NCI-H2196 treated with DMSO at 0.1 percent for 48 hours (cell line): ENCODE measurements around the gene CD300E.
"Not testable (repeated sequence)": the region's sequence is repeated elsewhere in the genome, so short reads cannot be mapped to it uniquely, and the experiment has no call there.

Experiments
- DNase-seq: peaks from one replicate; lab custom pipeline; 2025; ENCODE audit not compliant: unreplicated experiment; lab: John Stamatoyannopoulos, UW

Gene CD300E

GRCh38 chr17:74636541-74637085 is 13.1 kb upstream of the CD300E start:
- DNase-seq, result not testable (repeated sequence)

GRCh38 chr17:74635418-74635817 is 11.9 kb upstream of the CD300E start:
- no peak for DNase-seq

GRCh38 chr17:74633326-74633725 is 9.8 kb upstream of the CD300E start:
- DNase-seq, result no peak

GRCh38 chr17:74632617-74633016 is 9.1 kb upstream of the CD300E start:
- no peak for DNase-seq

DNA sequence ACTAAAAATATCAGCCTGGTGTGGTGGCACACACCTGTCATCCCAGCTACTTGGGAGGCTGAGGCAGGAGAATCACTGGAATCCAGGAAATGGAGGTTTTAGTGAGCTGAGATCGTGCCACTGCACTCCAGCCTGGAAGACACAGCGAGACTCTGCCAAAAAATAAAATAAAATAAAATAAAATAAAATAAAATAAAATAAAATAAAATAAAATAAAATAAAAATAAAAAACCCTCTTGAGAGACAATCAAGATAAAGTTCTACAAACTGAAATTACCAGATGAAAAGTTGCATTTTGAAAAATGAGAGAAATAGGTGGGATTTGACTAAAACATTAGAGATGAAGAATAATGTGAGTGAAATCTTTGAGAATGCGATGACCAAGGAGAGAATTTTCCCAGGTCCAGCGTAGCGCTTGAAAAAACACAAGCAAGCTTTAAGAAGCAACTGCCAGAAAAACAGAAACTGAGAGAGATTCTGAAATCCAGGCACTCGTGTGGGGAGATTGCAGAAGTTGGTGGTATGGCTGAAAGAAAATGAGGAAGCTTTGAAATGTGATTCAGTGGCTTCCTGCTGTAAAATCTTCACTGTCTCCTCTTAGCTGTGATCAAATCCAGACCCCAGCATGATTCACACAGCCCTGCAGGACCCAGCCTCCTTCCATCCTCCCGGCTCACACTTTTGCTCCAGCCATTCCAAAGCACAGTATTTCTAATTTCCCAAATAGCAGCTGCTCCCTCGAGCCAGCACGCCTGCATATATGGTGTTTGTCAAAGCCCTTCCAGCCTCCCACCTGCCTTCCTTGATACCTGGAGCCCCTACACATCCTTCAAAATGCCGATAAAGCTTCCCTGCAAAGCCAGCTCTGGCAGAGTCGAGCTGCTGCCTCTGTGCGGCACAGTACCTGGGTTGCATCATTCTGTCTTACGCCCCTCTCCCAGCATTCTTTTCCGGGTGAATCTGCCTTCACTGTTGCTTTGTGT is 8.2 kb upstream of the CD300E start:
- DNase-seq, result no peak

GRCh38 chr17:74630251-74630650 is 6.7 kb upstream of the CD300E start:
- not testable (repeated sequence) for DNase-seq

- no peak for DNase-seq
Observed at GRCh38 chr17:74625661-74626060, 2.1 kb upstream of the CD300E start.

- no peak for DNase-seq
Observed at GRCh38 chr17:74624131-74624530, 593 bp upstream of the CD300E start.

DNA sequence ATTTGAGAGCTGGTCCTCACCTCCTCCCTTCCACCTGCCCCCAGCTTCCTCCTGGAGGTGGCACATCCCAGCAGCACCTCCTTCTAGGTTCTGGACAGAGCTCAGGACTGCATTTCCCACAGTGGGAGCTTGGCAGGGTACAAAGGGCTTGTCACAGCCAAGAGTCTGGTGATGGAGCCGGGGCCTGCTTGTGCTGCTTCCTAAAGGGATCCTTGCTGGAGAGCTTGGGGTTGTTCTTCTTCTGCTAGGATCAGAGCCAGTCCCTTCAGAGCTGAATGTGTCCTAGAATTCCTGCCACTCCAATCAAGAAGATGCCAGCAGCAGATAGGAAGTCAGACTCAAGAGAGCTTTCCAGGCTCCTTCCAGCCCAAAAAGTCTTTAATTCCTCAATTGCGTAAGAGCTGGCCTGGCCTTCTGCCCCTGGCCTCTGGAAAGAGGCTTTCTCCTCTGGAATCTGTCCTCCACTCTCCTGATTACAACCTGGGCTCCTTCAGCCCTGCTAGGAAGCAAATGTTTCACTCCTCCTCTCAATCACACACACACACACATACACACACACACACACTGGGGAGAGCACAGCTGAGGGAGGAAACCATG is 4.4 kb downstream of the CD300E start:
- DNase-seq, result no peak

GRCh38 chr17:74618451-74618850 is 5.1 kb downstream of the CD300E start:
- DNase-seq, result no peak

DNA sequence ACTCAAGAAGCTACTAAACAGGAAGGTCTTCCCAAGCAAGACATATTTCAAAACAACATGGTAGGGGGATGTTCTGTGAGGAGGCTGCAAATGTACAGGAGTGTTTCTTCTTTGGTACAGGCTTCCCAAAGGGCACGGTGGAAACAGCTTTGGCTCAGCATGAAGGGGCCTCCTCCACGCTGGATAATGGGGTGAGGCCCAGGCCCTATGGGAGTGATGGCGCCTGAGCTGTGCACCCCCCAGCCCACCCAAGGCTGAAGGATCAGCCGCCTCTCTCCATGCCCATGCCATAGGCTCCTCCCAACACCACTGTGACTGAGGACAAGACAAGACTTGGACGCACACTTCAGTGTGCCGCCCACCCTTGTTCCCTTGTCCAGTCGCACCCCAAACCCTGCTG is 6.8 kb downstream of the CD300E start:
- DNase-seq, result no peak

- DNase-seq, result no peak
Observed at GRCh38 chr17:74612046-74612445, 11.5 kb downstream of the CD300E start.

DNA sequence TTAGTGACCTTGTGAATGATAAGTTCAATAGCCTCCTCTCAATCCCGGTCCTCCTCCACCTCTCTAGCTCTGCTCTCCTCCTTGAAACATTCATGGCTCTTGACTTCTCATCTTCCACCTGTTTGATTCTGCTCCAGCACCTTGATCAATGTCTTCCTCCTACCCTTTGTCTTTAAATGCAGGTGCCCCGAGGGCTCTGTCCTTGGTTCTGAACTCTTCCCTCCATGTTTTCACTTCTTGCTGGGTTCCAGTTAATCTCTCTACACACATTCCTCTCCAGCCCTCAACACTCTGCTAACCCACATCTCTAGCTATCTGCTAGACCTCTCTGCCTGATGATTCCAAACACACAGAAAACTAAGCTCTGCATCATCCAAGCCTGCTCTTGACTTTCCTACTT is 13.4 kb downstream of the CD300E start:
- DNase-seq, result no peak

DNA sequence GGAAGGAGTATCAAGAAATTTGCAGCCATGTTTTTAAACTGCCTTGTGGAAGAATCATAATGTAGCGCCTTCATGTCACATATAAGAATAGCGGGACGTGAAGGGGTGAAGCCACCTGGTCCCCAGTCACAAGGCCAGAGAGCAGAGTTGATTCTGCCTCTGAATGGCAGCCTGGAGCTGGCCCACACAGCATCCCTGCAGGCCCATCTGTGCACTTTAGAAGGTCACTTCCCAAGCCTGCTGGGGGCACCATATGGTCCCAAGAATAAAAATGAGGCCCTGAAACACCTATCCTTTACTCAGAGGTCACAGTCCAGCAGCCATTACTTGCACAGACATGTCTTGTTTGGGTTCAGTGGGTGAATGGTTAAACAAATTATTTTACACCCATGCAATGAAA is 15.0 kb downstream of the CD300E start:
- no peak for DNase-seq

- no peak for DNase-seq
Observed at GRCh38 chr17:74607221-74607620, 16.3 kb downstream of the CD300E start.

DNA sequence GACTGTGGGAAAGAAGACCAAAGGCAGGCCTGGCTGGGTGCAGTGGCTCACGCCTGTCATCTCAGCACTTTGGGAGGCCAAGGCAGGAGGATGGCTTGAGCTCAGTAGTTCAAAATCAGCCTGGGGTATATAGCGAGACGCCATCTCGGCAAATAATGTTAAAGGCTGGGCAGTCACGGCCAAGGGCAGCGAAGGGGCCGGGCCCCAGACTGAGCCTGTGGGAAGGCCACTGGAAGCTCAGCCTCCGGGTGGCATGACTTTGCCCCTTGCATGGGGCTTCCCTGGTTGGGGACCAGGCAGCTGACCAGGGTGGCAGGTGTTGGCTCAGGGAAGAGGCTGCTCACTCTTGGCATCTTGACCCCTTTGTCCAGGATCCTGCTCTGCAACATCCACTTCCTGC is 17.5 kb downstream of the CD300E start:
- no peak for DNase-seq

DNA sequence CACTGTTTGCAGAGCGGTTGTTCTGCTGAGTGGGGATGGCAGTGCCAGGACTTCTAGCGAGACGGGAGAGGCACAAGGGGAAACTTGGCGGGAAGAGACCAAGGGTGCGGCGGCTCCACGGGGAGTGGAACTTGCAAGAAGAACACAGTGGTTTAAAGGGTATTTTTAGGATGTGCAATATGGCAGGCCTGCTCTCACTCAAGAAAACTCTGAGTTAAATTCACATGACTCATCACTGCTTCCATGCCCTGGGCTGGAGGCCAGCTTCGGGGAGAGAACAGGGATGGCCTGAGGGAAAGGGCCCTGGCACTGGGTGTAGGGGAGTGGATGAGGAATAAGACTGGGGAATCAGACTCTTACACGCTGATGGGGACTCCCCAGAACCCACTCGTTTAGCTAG is 18.2 kb downstream of the CD300E start:
- DNase-seq, result no peak

GRCh38 chr17:74604761-74605160 is 18.8 kb downstream of the CD300E start:
- DNase-seq, result no peak

GRCh38 chr17:74604200-74604599 is 19.3 kb downstream of the CD300E start:
- no peak for DNase-seq

DNA sequence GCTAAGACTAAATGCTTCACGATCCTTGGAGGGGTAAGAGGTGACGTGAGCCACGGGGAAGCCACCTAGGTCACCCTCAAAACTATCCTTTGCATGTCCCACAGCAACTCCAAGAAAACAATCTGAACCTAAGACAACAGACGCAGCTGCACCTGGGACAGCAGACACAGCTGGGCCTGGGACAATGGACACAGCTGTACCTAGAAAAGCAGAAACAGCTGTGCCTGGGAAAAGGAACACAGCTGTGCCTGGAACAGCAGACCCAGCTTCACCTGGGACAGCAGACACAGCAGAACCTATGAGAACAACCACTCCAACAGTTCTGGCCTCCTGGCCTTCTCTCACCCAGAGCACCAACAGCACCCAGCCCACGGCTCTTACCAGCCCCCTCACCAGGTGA is 19.8 kb downstream of the CD300E start:
- no peak for DNase-seq

GRCh38 chr17:74603037-74603635 is 20.4 kb downstream of the CD300E start:
- no peak for DNase-seq
